PC-3 (cell line): ENCODE results near the gene ARMC8. TPM values are rescaled to one million over a fixed set of nuclear protein-coding genes. Genes with fewer than 3 reads are reported as not detected.

Experiments
- ATAC-seq: fragments of 200-7000 bp; cut with Tn5 transposase; 2 replicates; pipeline ENCODE4 v1.9.1; 2020; ENCODE audit warnings: mild to moderate bottlenecking, moderate library complexity
- BruUV-seq: library from RNA; stranded (reverse); fragments of 400-500 nt; replicated peaks from 2 replicates; lab custom pipeline; 2021; lab: Mats Ljungman, UMichigan
- CTCF ChIA-PET: fragments of 300-600 bp; sonication (Branson Sonifier 250); formaldehyde crosslinking; loops from one replicate; lab custom pipeline; 2022; ENCODE audit warnings: antibody characterized with exemption; lab: Charles Lee
- POLR2A ChIA-PET: fragments of 300-600 bp; sonication (Branson Sonifier 250); formaldehyde crosslinking; loops from one replicate; lab custom pipeline; 2022; ENCODE audit warnings: antibody characterized with exemption; ENCODE audit not compliant: unreplicated experiment; lab: Charles Lee
- DNase-seq: peaks from one replicate; pipeline ENCODE4 v3.0.0-alpha.2; 2015
- H2AFZ ChIP-seq: fragments of 300-600 bp; sonication (generic); 2 replicates; pipeline ENCODE4 v1.6.0; 2016; ENCODE audit warnings: antibody characterized with exemption, low read length
- H3F3A ChIP-seq: fragments of 300-600 bp; sonication (generic); one replicate; pipeline ENCODE4 v1.6.0; 2017; ENCODE audit warnings: antibody characterized with exemption, low read length, control low read depth, mild to moderate bottlenecking; ENCODE audit not compliant: unreplicated experiment
- H3K27ac ChIP-seq: fragments of 300-600 bp; sonication (generic); 2 replicates; pipeline ENCODE4 v1.5.1; 2016; ENCODE audit warnings: mild to moderate bottlenecking, low read length
- H3K27me3 ChIP-seq: fragments of 300-600 bp; sonication (generic); 2 replicates; pipeline ENCODE4 v1.6.1; 2016; ENCODE audit warnings: low read length, mixed read lengths
- H3K36me3 ChIP-seq: fragments of 300-600 bp; sonication (generic); 2 replicates; pipeline ENCODE4 v1.6.1; 2016; ENCODE audit warnings: low read depth, mixed run types, low read length, mixed read lengths
- H3K4me1 ChIP-seq: fragments of 300-600 bp; sonication (generic); 2 replicates; pipeline ENCODE4 v1.5.1; 2016; ENCODE audit warnings: low read length; ENCODE audit not compliant: insufficient read depth
- H3K4me2 ChIP-seq: fragments of 300-600 bp; sonication (generic); 2 replicates; pipeline ENCODE4 v1.6.0; 2016; ENCODE audit warnings: low read length
- H3K4me3 ChIP-seq: fragments of 300-600 bp; sonication (generic); 2 replicates; pipeline ENCODE4 v1.5.1; 2016; ENCODE audit warnings: mild to moderate bottlenecking, low read length, mixed read lengths
- H3K79me2 ChIP-seq: fragments of 300-600 bp; sonication (generic); 2 replicates; pipeline ENCODE4 v1.6.1; 2017; ENCODE audit warnings: low read length, mixed read lengths
- H3K9ac ChIP-seq: fragments of 300-600 bp; sonication (generic); 2 replicates; pipeline ENCODE4 v1.6.0; 2016; ENCODE audit warnings: mild to moderate bottlenecking, low read length
- H3K9me2 ChIP-seq: fragments of 300-600 bp; sonication (generic); replicated peaks from 2 replicates; pipeline ENCODE4 v1.6.1; 2016; ENCODE audit warnings: mixed run types, low read length, mixed read lengths
- H3K9me3 ChIP-seq: fragments of 300-600 bp; sonication (generic); 2 replicates; pipeline ENCODE4 v1.6.1; 2016; ENCODE audit warnings: low read length, mixed read lengths
- H4K20me1 ChIP-seq: fragments of 300-600 bp; sonication (generic); 2 replicates; pipeline ENCODE4 v1.6.1; 2016; ENCODE audit warnings: low read length, mixed read lengths
- CTCF ChIP-seq: fragments of 300-600 bp; sonication (generic); conservative IDR thresholded peaks from 2 replicates; pipeline ENCODE4 v1.5.1; 2017; ENCODE audit warnings: antibody characterized with exemption, low read depth, mild to moderate bottlenecking, low read length
- EZH2 ChIP-seq: fragments of 300-600 bp; sonication (generic); IDR thresholded peaks from one replicate; pipeline ENCODE4 v1.6.1; 2017; ENCODE audit warnings: antibody characterized with exemption, mild to moderate bottlenecking, low read length; ENCODE audit not compliant: unreplicated experiment
- EZH2phosphoT487 ChIP-seq: fragments of 300-600 bp; sonication (generic); IDR thresholded peaks from 2 replicates; pipeline ENCODE4 v1.6.1; 2018; ENCODE audit warnings: mild to moderate bottlenecking, antibody characterized with exemption, low read length, borderline replicate concordance
- intact Hi-C: fragments of 100-400 bp; cut with micrococcal nuclease; formaldehyde crosslinking; loops from 2 replicates; pipeline ENCODE4 v1.9.0; 2023
- total RNA-seq: library from RNA; depleted of rRNA; stranded (reverse); fragments of >200 nt; gene quantifications from 2 replicates; pipeline ENCODE4 v1.2.3, GENCODE V29; 2014

Gene ARMC8
- total RNA-seq, 1 experiment from 2014 or later: 21.1 TPM

GRCh38 chr3:138188013-138188730, 1.1 kb downstream of the ARMC8 start:
- peaks cover 35% of the 10 kb centered on the region for H3K4me1 ChIP-seq
- POLR2A ChIA-PET: no interaction called here
- H3K79me2 ChIP-seq: peaks cover 58% of the 10 kb centered on the region
- TF ChIP-seq EZH2: no peak
- no peak for TF ChIP-seq EZH2phosphoT487
- no peak for TF ChIP-seq CTCF
- no peaks in the 10 kb centered on the region for H3K9me2 ChIP-seq
- H2AFZ ChIP-seq: peak overlapping the region; percentile 99
- no peaks in the 10 kb centered on the region for H3K36me3 ChIP-seq
- intact Hi-C loops: no loop called here
- DNase-seq (peak; percentile 32), ATAC-seq (peak; percentile 23)
- H3K4me2 ChIP-seq: peak overlapping the region; percentile 93
- no TSS peak for BruUV-seq
- peak overlapping the region; percentile 81 for H3K4me3 ChIP-seq
- peak overlapping the region; percentile 97 for H3K9ac ChIP-seq
- H3K27ac ChIP-seq: peak overlapping the region; percentile 75
- H3F3A ChIP-seq: no peaks in the 10 kb centered on the region
- H3K27me3 ChIP-seq: no peaks in the 10 kb centered on the region
- CTCF ChIA-PET: no interaction called here
- H4K20me1 ChIP-seq: peaks cover 18% of the 10 kb centered on the region
- no peaks in the 10 kb centered on the region for H3K9me3 ChIP-seq

GRCh38 chr3:138195481-138195880, 8.4 kb downstream of the ARMC8 start:
- H3K27ac ChIP-seq: no peak overlapping the region
- no peak for ATAC-seq
- no peak for DNase-seq
- H3K9me3 ChIP-seq: no peaks in the 10 kb centered on the region
- no peaks in the 10 kb centered on the region for H3K27me3 ChIP-seq
- BruUV-seq: no TSS peak
- CTCF ChIA-PET: no interaction called here
- no peak overlapping the region for H3K4me2 ChIP-seq
- no peaks in the 10 kb centered on the region for H3K36me3 ChIP-seq
- H3K79me2 ChIP-seq: peaks cover 89% of the 10 kb centered on the region
- peaks cover 26% of the 10 kb centered on the region; the same call in 1 of the 2 replicates for H4K20me1 ChIP-seq
- POLR2A ChIA-PET: interaction anchor here (0.6 kb wide), 1 partner anchor 982 kb away, joined by 3 read pairs; no protein-coding TSS in a partner anchor
- intact Hi-C loops: no loop called here
- no peaks in the 10 kb centered on the region; the same call in 1 of the 2 replicates for H3K4me1 ChIP-seq
- TF ChIP-seq EZH2 (no peak), EZH2phosphoT487 (no peak), CTCF (no peak)
- H3K9me2 ChIP-seq: no peaks in the 10 kb centered on the region
- no peak overlapping the region for H3K4me3 ChIP-seq
- H2AFZ ChIP-seq: no peak overlapping the region
- H3K9ac ChIP-seq: no peak overlapping the region
- no peaks in the 10 kb centered on the region for H3F3A ChIP-seq

- TF ChIP-seq CTCF: no peak
- no peak for TF ChIP-seq EZH2
- no peak for TF ChIP-seq EZH2phosphoT487
- ChIA-PET CTCF (no interaction called here), POLR2A (no interaction called here)
- Histone ChIP-seq H3K4me1 (no peaks in the 10 kb centered on the region; the same call in 1 of the 2 replicates), H3K27ac (no peak overlapping the region), H3K9ac (no peak overlapping the region), H3K27me3 (no peaks in the 10 kb centered on the region), H3K36me3 (no peaks in the 10 kb centered on the region), H3K79me2 (peaks cover 89% of the 10 kb centered on the region), H3K4me2 (no peak overlapping the region), H2AFZ (no peak overlapping the region), H3K9me2 (no peaks in the 10 kb centered on the region), H3K9me3 (no peaks in the 10 kb centered on the region), H3F3A (no peaks in the 10 kb centered on the region), H3K4me3 (no peak overlapping the region), H4K20me1 (peaks cover 26% of the 10 kb centered on the region; the same call in 1 of the 2 replicates)
- intact Hi-C loops: no loop called here
- ATAC-seq (no peak), DNase-seq (peak; percentile 40)
- BruUV-seq: no TSS peak
Observed at GRCh38 chr3:138196023-138196422, 8.9 kb downstream of the ARMC8 start.
